Thoracic aorta (tissue), 2 donors: ENCODE measurements around the gene TLR3. TPM values are rescaled to one million over a fixed set of nuclear protein-coding genes. Genes with fewer than 3 reads are reported as not detected.

Source experiments
- ATAC-seq: fragments of 150-250 bp; one replicate; pipeline ENCODE4 v1.8.0; 2017; ENCODE audit warnings: low read depth; ENCODE audit not compliant: insufficient number of reproducible peaks, low FRiP score
- DNase-seq: peaks from one replicate; pipeline ENCODE4 v3.0.0-alpha.2; 2020; ENCODE audit warnings: low spot score
- H3K27ac ChIP-seq, 2 donors: fragments of 200-600 bp; sonication (generic); 1 replicate in 1 of 2; 2 replicates in 1 of 2; pipeline ENCODE4 v1.5.1; 2016; ENCODE audit warnings: mild to moderate bottlenecking in 2 of 2, moderate library complexity in 2 of 2
- H3K27me3 ChIP-seq: fragments of 200-600 bp; sonication (generic); replicated peaks from 2 replicates; pipeline ENCODE4 v1.6.0; 2016; ENCODE audit warnings: mild to moderate bottlenecking; ENCODE audit not compliant: insufficient read depth
- H3K36me3 ChIP-seq: fragments of 200-600 bp; sonication (generic); one replicate; pipeline ENCODE4 v1.5.1; 2016
- H3K4me1 ChIP-seq, 2 donors: fragments of 200-600 bp; sonication (generic); 1 replicate in 1 of 2; 2 replicates in 1 of 2; pipeline versions ENCODE4 v1.5.1 to v1.6.0; 2016; ENCODE audit warnings: low read depth in 2 of 2, mild to moderate bottlenecking in 1 of 2; ENCODE audit not compliant: control insufficient read depth in 1 of 2
- H3K4me3 ChIP-seq: fragments of 200-600 bp; sonication (generic); 2 replicates; pipeline ENCODE4 v1.5.1; 2016; ENCODE audit warnings: mild to moderate bottlenecking
- H3K9me3 ChIP-seq: fragments of 200-600 bp; sonication (generic); 2 replicates; pipeline ENCODE4 v1.5.1; 2016
- CTCF ChIP-seq: fragments of 200-600 bp; sonication (generic); IDR thresholded peaks from one replicate; pipeline ENCODE4 v1.5.1; 2019; ENCODE audit warnings: antibody characterized with exemption
- total RNA-seq, 2 donors: library from RNA; depleted of rRNA; stranded (reverse); fragments of >200 nt; gene quantifications; one replicate each; pipeline versions ENCODE4 v1.1.0 to v1.2.3, GENCODE V29; 2016

TLR3 gene
- total RNA-seq, 2 donors from 2014 or later: 3.5 to 5.7 TPM

GRCh38 chr4:186118582-186118981 lies 49.6 kb downstream of the TLR3 start:
- Histone ChIP-seq H3K4me3 (no peak overlapping the region), H3K4me1 (no peaks in the 10 kb centered on the region), H3K27me3 (no peaks in the 10 kb centered on the region), H3K27ac (no peak overlapping the region), H3K36me3 (no peaks in the 10 kb centered on the region), H3K9me3 (no peaks in the 10 kb centered on the region)
- ATAC-seq: no peak
- TF ChIP-seq CTCF: no peak
- no peak for DNase-seq

GRCh38 chr4:186121057-186121456 lies 52.1 kb downstream of the TLR3 start:
- ATAC-seq (no peak), DNase-seq (no peak)
- H3K36me3 ChIP-seq: no peaks in the 10 kb centered on the region

GRCh38 chr4:186128842-186129241 lies 59.9 kb downstream of the TLR3 start:
- Histone ChIP-seq H3K4me1 (no peaks in the 10 kb centered on the region), H3K27me3 (no peaks in the 10 kb centered on the region), H3K27ac (no peak overlapping the region), H3K36me3 (no peaks in the 10 kb centered on the region), H3K9me3 (no peaks in the 10 kb centered on the region), H3K4me3 (no peak overlapping the region)
- ATAC-seq: no peak
- TF ChIP-seq CTCF: no peak
- DNase-seq: no peak

More at GRCh38 chr4:186121057-186121456, 52.1 kb downstream of the TLR3 start:
- H3K27me3 ChIP-seq: no peaks in the 10 kb centered on the region
- H3K4me3 ChIP-seq: no peak overlapping the region
- TF ChIP-seq CTCF: no peak
- no peak overlapping the region for H3K27ac ChIP-seq
- no peaks in the 10 kb centered on the region for H3K9me3 ChIP-seq
- no peaks in the 10 kb centered on the region for H3K4me1 ChIP-seq

GRCh38 chr4:186131935-186132334 lies 63.0 kb downstream of the TLR3 start:
- TF ChIP-seq CTCF: no peak
- DNase-seq: no peak
- Histone ChIP-seq H3K36me3 (no peaks in the 10 kb centered on the region), H3K4me3 (no peak overlapping the region), H3K4me1 (no peaks in the 10 kb centered on the region), H3K27ac (no peak overlapping the region), H3K9me3 (no peaks in the 10 kb centered on the region), H3K27me3 (no peaks in the 10 kb centered on the region)
- no peak for ATAC-seq

GRCh38 chr4:186132577-186133242 lies 63.8 kb downstream of the TLR3 start:
- Histone ChIP-seq H3K4me1 (no peaks in the 10 kb centered on the region), H3K9me3 (no peaks in the 10 kb centered on the region), H3K4me3 (no peak overlapping the region), H3K27ac (no peak overlapping the region), H3K27me3 (no peaks in the 10 kb centered on the region), H3K36me3 (no peaks in the 10 kb centered on the region)
- ATAC-seq (no peak), DNase-seq (no peak)
- TF ChIP-seq CTCF: no peak
